AG20443 (cell line): ENCODE results near the gene PGS1.
"Not testable (repeated sequence)": the region's sequence is repeated elsewhere in the genome, so short reads cannot be mapped to it uniquely, and the experiment has no call there.

Experiments used
- DNase-seq: peaks from one replicate; pipeline ENCODE4 v3.0.0; 2012; ENCODE audit warnings: low spot score, mixed read lengths

PGS1 gene

DNA sequence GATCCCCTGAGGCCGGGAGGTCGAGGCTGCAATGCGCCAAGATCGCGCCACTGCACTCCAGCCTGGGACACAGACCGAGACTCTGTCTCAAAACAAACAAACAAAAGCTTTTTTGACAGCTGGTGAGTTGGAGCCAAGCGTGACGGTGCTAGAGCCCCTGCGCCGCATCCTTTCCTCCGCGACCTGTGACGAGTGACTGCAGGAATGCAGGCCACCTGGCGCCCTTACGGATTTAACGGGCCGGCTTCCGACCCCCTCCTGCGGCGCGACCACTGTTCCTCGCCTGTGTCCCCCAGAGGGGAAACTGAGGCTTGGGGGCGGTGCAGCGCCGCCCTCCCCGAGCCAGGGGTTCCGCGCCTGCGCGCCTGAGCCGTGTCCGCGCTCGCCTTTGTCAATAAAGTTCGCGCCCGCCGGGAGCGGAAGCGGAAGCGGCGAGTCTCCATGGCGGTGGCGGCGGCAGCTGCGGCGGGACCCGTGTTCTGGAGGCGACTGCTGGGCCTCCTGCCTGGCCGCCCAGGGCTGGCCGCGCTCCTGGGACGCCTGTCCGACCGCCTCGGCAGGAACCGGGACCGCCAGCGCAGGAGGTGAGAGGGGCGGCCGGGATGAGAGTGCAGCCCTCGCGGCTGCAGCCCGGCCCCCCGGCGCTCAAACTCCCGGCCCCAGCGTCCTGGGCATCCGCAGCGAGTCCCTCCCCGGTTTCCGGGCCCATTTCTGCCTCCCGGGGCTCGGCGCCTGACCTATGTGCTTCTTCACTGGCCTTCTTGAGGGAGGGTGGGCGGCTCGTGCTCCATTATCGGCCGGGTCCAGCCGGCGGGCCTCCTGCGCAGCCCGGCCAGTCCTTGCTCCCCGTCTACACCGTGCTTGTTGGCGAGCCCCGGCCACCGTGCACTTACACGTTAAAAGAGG is at the start of gene PGS1:
PGS1 (plus strand) TSS at position 425 of the 906 bp plus-strand sequence; CDS start at position 442, 17 bp downstream.
- peak; percentile 84 for DNase-seq

DNA sequence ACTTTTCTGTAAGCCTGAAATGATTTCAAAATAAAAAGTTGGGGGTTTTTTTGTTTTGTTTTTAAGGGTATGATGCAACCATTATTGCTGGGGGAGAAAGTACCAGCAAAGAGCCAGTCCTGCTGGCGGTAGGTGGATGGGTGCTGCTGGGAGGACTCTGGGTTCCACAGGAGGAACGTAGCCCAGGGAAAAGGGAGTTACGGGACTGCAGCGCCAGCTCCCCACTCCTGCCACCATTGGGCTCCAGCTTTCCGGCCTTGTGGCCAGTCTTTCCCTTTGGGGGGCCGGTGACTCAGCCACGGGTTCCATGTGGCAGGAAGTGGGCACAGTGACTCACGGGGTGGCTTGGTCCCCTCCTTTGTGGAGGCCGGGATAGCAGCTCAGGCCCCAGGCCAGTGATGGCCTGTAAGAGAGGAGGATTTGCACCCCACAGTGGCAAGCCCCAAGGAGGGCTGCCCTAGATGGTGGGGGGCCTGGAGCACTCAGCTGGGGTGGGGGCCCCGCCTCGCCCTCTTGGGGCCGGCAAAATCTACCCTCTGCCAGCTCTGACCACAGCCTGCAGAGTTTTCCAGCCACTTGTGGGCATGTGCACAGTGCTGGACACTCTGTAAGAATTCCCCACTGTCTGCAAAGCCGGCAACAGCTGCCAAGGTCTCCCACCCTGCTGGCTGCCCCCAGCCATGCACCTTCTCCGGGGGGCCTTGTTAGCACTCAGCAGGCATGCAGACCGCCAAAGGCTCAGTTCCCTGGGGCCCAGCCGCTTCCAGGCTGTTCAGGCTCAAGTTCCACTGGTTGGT is 49.0 kb upstream of the PGS1 start:
- peak; percentile 75 for DNase-seq

DNA sequence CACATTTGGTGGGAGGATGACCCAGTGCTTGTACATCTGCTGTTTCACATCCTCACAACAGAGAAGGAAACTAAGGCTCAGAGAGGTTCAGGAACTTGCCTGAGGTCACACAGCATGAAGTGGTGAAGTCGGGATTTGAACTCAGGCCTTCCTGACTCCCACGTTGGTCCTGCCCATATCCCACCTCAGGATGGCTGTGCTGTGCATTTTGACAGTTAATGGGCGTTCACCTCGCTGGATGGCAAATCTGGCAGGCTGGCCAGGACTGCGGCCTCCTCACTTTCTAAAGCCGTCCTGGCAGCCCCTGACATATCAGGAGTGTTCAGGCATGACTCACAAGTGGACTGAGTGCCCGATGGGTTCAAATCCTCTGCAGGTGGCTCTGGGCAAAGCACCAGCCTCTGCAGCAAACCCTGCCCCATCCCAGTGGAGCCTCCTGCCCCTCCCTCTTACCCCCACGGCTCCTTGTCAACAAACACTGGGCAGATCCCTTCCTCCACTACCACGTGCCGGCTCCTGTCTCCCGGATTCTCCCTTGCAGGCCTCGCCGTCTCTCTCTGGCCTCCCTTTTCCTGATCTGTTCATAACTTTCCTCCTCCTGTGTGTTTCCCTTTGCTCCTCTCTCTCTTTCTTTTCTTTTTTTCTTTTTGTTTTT is 47.8 kb upstream of the PGS1 start:
- no peak for DNase-seq

- not testable (repeated sequence) for DNase-seq
Observed at GRCh38 chr17:78331355-78331754, 47.1 kb upstream of the PGS1 start.

DNA sequence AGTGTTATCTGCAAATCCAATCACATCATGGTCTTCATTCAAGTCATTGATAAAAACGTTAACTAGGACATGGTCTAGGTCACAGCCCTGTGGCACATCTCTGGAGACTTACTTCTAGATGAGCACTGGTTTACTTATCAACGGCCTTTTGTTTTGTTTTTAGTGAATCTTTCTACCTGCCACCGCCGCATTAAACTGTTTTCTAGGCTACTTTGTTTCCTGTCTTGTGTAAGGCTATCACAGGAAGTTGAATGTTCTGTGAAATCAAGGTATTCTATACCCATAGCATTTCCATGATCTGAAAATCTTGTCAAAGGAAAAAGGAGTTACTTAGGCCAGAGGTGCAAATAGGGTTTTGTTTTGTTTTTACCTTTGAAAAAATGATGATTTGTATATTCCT is 45.5 kb upstream of the PGS1 start:
- DNase-seq, result no peak

- no peak for DNase-seq
Observed at GRCh38 chr17:78335209-78335608, 43.2 kb upstream of the PGS1 start.

- peak; percentile 85 for DNase-seq
Observed at GRCh38 chr17:78337244-78338109, 41.0 kb upstream of the PGS1 start.

- no peak for DNase-seq
Observed at GRCh38 chr17:78338486-78339259, 39.8 kb upstream of the PGS1 start.

DNA sequence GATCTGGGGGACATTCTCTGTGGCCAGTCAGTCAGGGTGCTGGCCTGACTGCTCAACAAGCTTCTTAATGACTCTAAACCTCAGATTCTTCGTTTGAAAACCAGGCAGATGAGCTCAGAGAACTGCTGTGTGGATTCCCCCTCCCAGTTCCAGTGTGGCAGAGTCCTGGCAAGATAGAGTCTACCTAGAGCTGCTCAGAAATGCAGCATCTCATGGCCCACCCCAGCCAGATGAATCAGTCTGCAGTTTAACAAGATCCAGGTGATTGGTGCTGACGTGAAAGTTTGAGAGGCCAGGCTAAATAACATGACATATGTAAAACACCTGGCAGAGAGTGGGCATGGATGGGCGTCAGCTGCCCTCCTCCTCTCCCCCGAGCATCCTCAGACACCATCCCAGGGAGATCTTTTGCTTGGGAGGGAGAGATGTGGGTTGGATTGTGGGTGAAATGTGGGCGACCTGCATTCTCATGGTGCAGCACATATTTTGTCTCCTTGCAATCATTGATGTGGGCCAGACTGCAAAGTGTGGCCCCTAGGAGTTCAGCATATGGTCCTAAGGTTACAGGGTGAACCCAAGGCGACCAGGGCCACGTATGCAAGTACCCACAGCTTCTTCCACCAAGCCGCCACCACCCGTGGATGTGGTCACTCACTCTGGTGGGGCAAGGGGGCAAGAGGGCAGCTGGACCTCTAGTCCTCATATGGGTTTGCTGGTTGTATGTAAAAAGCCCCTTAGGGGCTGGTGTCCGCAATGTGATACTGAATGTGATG is 38.1 kb upstream of the PGS1 start:
- DNase-seq, result no peak

DNA sequence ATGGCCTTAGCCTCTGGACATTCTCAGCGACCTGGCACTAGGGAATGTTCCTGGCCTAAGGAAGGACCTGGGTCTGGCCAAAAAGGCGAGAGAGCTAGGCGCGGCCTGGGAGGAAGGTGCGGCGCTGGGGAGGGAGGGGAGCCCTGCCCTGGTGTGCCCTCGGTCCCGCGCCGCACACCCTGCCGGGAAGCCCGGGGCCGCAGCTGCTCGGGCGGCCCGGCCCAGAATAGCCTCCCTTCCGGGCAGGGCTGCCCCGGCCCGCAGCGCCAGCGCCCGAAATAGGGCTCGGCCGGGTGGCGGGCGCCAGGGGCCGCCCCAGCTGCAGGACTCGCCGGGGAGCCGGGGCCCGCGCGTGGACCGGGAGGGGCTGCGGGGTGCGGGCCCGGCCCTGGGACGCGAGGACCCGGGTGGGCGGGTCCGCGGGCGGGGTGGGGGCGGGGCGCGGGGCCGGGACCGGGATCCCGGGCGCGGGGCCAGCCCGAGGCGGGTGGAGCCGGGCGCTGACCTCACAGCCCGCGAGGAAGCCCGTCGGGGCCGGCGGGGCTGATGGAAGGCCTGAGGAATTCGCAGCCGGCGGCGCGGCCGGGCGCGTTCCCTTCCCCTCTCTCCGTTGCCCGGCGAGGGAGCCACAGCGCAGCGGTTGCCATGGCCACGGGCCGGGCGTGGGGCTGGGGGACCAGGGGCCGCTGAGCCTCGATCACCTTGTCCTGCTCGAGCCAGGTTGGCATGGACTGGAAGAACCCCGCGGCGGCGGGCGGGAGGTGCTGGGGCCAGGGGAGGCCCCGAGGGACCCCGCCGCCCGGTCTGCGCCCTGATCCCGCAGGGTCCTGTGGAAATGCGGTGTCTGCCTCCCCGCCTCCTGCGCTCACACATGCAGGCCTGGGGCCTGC is 36.6 kb upstream of the PGS1 start:
- DNase-seq, result peak; percentile 95

- DNase-seq, result peak; percentile 86
Observed at GRCh38 chr17:78342449-78343186, 35.8 kb upstream of the PGS1 start.

GRCh38 chr17:78343187-78343542 is 35.3 kb upstream of the PGS1 start:
- peak; percentile 94 for DNase-seq

DNA sequence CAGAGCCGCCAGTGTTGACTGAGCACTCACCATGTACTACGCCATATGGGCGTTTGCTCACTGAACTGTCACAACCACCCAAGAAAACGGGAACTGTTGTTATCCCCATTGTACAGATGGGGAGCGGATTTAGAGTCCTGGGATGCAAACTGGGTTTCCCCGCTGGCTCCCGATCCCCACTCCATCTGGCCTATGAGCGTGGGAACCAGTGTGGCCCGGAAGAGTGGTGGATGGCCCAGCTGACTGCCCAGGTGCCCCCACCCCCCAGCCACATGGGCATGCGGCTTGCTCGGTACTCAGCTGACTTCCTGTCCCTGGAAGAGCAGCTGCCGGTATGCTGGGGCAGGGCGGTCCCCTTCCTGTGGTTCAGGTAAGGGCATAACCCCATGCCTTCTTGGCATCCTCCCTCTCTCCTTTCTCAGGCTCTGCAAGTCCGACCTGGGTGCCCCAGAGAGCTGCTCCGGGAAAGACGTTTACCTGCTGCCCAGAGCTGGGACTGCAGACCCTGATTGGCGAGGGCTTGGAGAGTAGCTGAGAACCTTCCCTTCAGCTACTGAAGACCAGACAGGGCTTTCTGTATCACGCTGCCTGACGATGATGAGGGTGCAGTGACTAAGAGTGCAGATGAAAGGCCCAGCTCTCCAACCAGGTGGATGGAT is 34.8 kb upstream of the PGS1 start:
- DNase-seq, result no peak

- no peak for DNase-seq
Observed at GRCh38 chr17:78344666-78345065, 33.8 kb upstream of the PGS1 start.

GRCh38 chr17:78345172-78345571 is 33.3 kb upstream of the PGS1 start:
- DNase-seq, result no peak

DNA sequence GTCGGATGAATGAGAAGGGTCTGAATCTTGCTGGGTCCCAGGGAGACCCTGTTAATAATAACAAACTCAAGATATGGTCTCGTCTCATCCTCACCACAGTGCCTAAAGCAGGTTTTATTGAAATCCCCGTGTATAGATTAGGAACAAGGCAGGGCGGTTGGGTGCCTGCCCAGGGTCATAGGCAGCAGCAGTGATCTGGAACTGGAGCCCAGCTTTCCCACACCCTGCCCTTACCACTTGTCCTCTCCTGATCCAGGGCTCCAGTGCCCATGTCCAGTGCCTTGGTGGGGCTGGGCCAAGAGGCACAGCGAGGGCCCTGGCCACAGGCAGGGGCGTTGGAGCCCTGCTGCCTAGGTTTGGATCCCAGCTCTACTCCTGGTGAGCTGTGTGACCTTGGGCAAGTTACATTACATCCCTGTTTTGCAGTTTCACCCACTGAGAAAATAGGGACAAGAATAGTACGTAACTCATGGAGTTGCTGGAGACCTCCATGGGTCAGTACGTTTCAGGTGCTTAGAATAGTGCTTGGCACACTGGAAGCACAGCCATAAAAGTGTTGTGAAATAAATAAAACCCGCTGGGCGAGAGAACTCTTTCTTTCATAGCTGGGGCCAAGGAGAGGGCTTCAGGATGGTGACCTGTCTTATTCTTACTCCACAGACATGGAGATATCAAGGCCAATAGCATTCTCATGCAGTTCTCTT is 32.5 kb upstream of the PGS1 start:
- no peak for DNase-seq

DNA sequence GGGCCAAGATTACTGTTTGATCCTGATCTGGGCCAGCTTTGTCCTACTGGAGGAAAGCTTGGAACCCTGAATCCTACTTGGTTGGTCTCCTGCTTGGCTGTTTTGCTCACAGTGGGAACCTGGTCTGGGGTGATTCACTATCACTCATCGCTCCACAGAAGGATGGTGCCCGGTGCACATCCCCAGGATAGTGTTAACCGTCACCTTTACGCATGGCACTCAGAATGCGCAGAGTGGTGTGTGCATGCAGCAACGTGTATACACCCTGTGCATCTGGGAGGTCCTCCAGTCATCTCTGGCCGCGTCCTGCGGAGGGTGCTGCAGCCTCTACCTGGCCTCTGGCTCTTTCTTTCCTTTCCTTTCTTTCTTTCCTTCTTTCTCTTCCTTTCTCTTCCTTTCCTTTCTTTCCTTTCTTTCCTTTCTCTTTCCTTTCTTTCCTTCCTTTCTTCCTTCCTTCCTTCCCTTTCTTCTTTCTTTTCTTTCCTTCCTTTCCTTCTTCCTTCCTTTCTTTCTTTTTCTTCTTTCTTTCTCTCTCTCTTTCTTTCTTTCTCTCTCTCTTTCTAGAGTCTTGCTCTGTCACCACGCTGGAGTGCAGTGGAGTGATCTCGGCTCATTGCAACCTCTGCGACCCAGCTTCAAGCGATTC is 31.7 kb upstream of the PGS1 start:
- DNase-seq, result no peak
